Right lobe of liver (tissue), 4 donors: ENCODE results near the gene SLC6A19.

Experiments
- CTCF ChIP-seq, 4 donors: fragments of 200-600 bp in 3 of 4; fragments of 450-650 bp in 1 of 4; IDR thresholded peaks; one replicate each; pipeline versions ENCODE4 v1.5.1 to v1.8.0; 2016 to 2022; ENCODE audit warnings: antibody characterized with exemption in 4 of 4, mild to moderate bottlenecking in 2 of 4
- POLR2A ChIP-seq: fragments of 450-650 bp; IDR thresholded peaks from one replicate; pipeline ENCODE4 v1.6.1; 2017; ENCODE audit warnings: antibody characterized with exemption, mild to moderate bottlenecking
- donor health status: DM: no; HTN: no; CAD: no.
- donor health status: DM: no; HTN: no; CAD: no.
- donor health status: DM: no; HTN: yes; CAD: no.

- no peak for TF ChIP-seq CTCF (IDR thresholded peaks at IDR 0.05)
- TF ChIP-seq POLR2A: no peak
Observed at GRCh38 chr5:1257841-1258240, 56.4 kb downstream of the SLC6A19 start.
